Measurements from ENCODE around the gene APOBEC3G.

APOBEC3G gene

DNA sequence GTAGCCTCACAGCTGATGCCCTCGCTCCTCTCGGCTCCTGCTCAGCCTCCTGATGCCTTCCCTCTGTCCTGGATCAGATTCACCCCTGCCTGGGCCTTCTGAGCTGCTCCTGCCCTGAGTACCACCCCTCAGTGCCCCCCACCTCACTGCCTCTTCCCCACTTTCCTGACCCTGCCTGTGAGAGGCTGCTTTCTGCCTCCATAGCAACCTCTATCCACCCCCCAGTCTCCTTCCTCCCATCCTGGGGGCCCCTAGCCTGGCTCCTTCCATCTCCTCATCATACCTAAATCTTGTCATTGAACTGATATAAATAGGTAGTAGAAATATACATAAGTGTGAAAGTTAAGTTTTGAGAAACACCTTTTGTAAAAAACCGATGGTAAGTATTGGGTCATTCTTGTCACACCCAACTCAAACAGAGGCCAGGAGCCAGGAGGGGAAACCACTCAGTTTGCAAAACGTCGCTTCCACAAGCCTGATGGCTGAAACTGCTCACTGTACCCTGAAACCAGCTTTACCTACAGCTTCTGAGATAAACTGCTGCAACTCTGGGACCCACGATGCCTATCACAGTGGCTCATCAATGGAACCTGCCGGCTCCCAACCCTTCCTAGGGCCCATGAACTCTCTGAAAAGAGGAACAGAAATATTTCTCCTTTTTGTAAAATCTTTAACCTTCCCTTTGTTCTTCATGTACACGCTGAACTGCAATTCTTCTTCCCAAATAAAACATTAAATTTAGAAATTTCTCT, 15.2 kb downstream of the APOBEC3G start:
- WGBS, 2 donors (ENCODE audit: extremely low coverage in 2 of 2, insufficient read length in 2 of 2, insufficient replicate concordance in 1 of 2): no CpG with 5 or more reads among the region's 8 CpGs
- peak overlapping the region; percentile 30 for H2BK12ac ChIP-seq (ENCODE audit: low read length)
- peaks cover 13 to 20% of the 10 kb centered on the region in 2 donors for H3K4me1 ChIP-seq (ENCODE audit: control insufficient read depth in 2 of 2, insufficient read depth in 1 of 2, low read depth in 1 of 2, low read length in 2 of 2)
- H3K4ac ChIP-seq (ENCODE audit: low read length): no peak overlapping the region
- peak overlapping the region; percentile 42 for H2BK5ac ChIP-seq (ENCODE audit: low read length)
- H4K8ac ChIP-seq (ENCODE audit: low read depth, low read length): no peak overlapping the region
- H3K4me3 ChIP-seq (ENCODE audit: low read length in 2 of 2): no peak overlapping the region
- H3K27me3 ChIP-seq (ENCODE audit: control insufficient read depth in 3 of 3, insufficient read depth in 3 of 3, low read depth in 1 of 3, low read length in 3 of 3): peaks cover 0 to 34% (median 0%) of the 10 kb centered on the region in 3 experiments
- H3K14ac ChIP-seq (ENCODE audit: low read length): no peak overlapping the region
- H2AFZ ChIP-seq (ENCODE audit: low read length): no peak overlapping the region
- no peaks in the 10 kb centered on the region for H3K79me1 ChIP-seq (ENCODE audit: low read depth, low read length)
- no peak overlapping the region for H3K9ac ChIP-seq (ENCODE audit: low read depth, low read length, poor library complexity)
- H3K36me3 ChIP-seq (replicated peaks in 1 of 2; ENCODE audit: control insufficient read depth in 2 of 2, insufficient read depth in 2 of 2, low read length in 2 of 2): no peaks in the 10 kb centered on the region
- H2AK5ac ChIP-seq (ENCODE audit: low read depth, low read length): peak overlapping the region; percentile 96
- H3K18ac ChIP-seq (ENCODE audit: low read length): peak overlapping the region; percentile 6
- H3K27ac ChIP-seq (replicated peaks; ENCODE audit: low read length): no peak overlapping the region
- H2BK120ac ChIP-seq (ENCODE audit: low read depth, low read length): no peak overlapping the region
- no peak for DNase-seq (ENCODE audit: low spot score)
- H3K9me3 ChIP-seq (replicated peaks in 1 of 2; ENCODE audit: control insufficient read depth in 2 of 2, insufficient read depth in 1 of 2, low read depth in 1 of 2, low read length in 2 of 2): no peaks in the 10 kb centered on the region
- H2BK15ac ChIP-seq (ENCODE audit: low read length): peak overlapping the region; percentile 38
- H4K91ac ChIP-seq (ENCODE audit: low read depth, low read length, poor library complexity): no peak overlapping the region
- no peak overlapping the region for H3K4me2 ChIP-seq (ENCODE audit: insufficient read depth, low read length, poor library complexity, severe bottlenecking)
- no peak overlapping the region for H3K23ac ChIP-seq (ENCODE audit: low read depth, low read length, poor library complexity)

DNA sequence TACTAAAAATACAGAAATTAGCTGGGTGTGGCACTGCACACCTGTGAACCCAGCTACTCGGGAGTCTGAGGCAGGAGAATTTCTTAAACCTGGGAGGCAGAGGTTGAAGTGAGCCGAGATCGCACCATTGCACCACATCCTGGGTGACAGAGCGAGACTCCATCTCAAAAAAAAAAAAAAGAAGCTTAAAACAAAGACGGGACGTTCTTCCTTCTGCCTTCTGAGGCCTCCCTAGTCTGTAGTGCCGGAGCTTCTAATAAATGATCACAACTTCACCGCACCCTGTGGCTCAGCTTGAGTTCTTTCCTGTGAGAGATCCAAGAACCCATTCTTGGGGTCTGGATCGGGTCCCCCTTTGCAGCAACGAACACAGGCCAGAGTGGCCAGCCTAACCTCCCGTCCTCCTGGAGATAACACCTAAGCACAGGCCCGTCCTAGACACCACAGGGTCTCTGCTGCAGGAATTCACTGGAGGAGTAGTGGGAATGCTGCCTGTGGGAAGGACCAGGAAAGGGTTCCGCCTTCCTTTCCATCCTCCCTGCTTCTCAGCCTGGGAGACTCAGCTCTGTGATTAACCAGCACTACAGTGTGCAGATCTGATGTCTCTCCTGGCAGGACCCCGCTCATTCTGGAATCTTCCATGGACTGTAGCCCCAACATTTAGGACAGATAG, 17.8 kb downstream of the APOBEC3G start:
- no peaks in the 10 kb centered on the region for H3K36me3 ChIP-seq (replicated peaks in 1 of 2; ENCODE audit: control insufficient read depth in 2 of 2, insufficient read depth in 2 of 2, low read length in 2 of 2)

DNA sequence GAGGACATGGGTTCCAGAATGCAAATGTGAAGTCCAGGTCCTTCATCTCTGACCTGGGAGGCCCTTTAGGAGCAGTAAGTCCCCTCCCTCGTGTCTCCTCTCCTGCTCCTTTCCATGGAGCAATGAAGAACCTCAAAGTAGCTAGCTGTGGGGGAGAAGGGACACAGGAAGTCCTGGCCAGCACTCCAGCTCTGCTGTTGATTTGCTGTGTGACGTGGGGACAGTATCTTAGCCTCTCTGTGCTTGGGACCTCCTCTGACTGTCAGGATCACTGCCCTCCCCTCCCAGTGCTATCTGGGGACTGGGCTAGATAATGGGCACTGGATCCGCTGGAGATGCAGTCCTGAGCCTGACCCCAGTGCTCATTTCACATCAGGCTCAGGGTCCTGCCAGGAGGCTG, 18.9 kb downstream of the APOBEC3G start:
- H3K9me3 ChIP-seq (replicated peaks in 1 of 2; ENCODE audit: control insufficient read depth in 2 of 2, insufficient read depth in 1 of 2, low read depth in 1 of 2, low read length in 2 of 2): no peaks in the 10 kb centered on the region
- H3K14ac ChIP-seq (ENCODE audit: low read length): no peak overlapping the region
- H2AK5ac ChIP-seq (ENCODE audit: low read depth, low read length): peak overlapping the region; percentile 98
- no peak overlapping the region for H3K9ac ChIP-seq (ENCODE audit: low read depth, low read length, poor library complexity)
- H4K8ac ChIP-seq (ENCODE audit: low read depth, low read length): no peak overlapping the region
- DNase-seq (ENCODE audit: low spot score): no peak
- no CpG with 5 or more reads among the region's 3 CpGs for WGBS, 2 donors (ENCODE audit: extremely low coverage in 2 of 2, insufficient read length in 2 of 2, insufficient replicate concordance in 1 of 2)
- no peak overlapping the region for H3K4ac ChIP-seq (ENCODE audit: low read length)
- H3K23ac ChIP-seq (ENCODE audit: low read depth, low read length, poor library complexity): no peak overlapping the region
- peak overlapping the region; percentile 53 for H4K91ac ChIP-seq (ENCODE audit: low read depth, low read length, poor library complexity)
- peak overlapping the region; percentile 45 for H2BK15ac ChIP-seq (ENCODE audit: low read length)
- peak overlapping the region; percentile 85 for H2BK5ac ChIP-seq (ENCODE audit: low read length)
- H3K18ac ChIP-seq (ENCODE audit: low read length): peak overlapping the region; percentile 18
- peaks cover 16 to 19% of the 10 kb centered on the region in 2 donors for H3K4me1 ChIP-seq (ENCODE audit: control insufficient read depth in 2 of 2, insufficient read depth in 1 of 2, low read depth in 1 of 2, low read length in 2 of 2)
- no peaks in the 10 kb centered on the region for H3K36me3 ChIP-seq (replicated peaks in 1 of 2; ENCODE audit: control insufficient read depth in 2 of 2, insufficient read depth in 2 of 2, low read length in 2 of 2)
- no peaks in the 10 kb centered on the region for H3K79me1 ChIP-seq (ENCODE audit: low read depth, low read length)
- peak overlapping the region; percentile 80 for H2BK12ac ChIP-seq (ENCODE audit: low read length)
- peaks cover 0 to 23% (median 0%) of the 10 kb centered on the region in 3 experiments for H3K27me3 ChIP-seq (ENCODE audit: control insufficient read depth in 3 of 3, insufficient read depth in 3 of 3, low read depth in 1 of 3, low read length in 3 of 3)
- H2AFZ ChIP-seq (ENCODE audit: low read length): no peak overlapping the region
- H3K4me2 ChIP-seq (ENCODE audit: insufficient read depth, low read length, poor library complexity, severe bottlenecking): no peak overlapping the region
- no peak overlapping the region for H2BK120ac ChIP-seq (ENCODE audit: low read depth, low read length)
- H3K4me3 ChIP-seq (ENCODE audit: low read length in 2 of 2): no peak overlapping the region
- H3K27ac ChIP-seq (replicated peaks; ENCODE audit: low read length): no peak overlapping the region

More for the DNA sequence above, 17.8 kb downstream of the APOBEC3G start:
- Histone ChIP-seq H4K91ac (ENCODE audit: low read depth, low read length, poor library complexity) (no peak overlapping the region), H4K8ac (ENCODE audit: low read depth, low read length) (no peak overlapping the region), H3K18ac (ENCODE audit: low read length) (no peak overlapping the region), H3K14ac (ENCODE audit: low read length) (no peak overlapping the region), H3K23ac (ENCODE audit: low read depth, low read length, poor library complexity) (no peak overlapping the region), H3K4me1 (ENCODE audit: control insufficient read depth in 2 of 2, insufficient read depth in 1 of 2, low read depth in 1 of 2, low read length in 2 of 2) (peaks cover 16 to 19% of the 10 kb centered on the region in 2 donors), H2BK15ac (ENCODE audit: low read length) (no peak overlapping the region), H2BK5ac (ENCODE audit: low read length) (no peak overlapping the region), H3K4me2 (ENCODE audit: insufficient read depth, low read length, poor library complexity, severe bottlenecking) (no peak overlapping the region), H3K9me3 (replicated peaks in 1 of 2; ENCODE audit: control insufficient read depth in 2 of 2, insufficient read depth in 1 of 2, low read depth in 1 of 2, low read length in 2 of 2) (no peaks in the 10 kb centered on the region), H2AK5ac (ENCODE audit: low read depth, low read length) (peak overlapping the region; percentile 14), H3K9ac (ENCODE audit: low read depth, low read length, poor library complexity) (no peak overlapping the region), H3K4me3 (ENCODE audit: low read length in 2 of 2) (no peak overlapping the region), H3K79me1 (ENCODE audit: low read depth, low read length) (no peaks in the 10 kb centered on the region), H3K27ac (replicated peaks; ENCODE audit: low read length) (no peak overlapping the region), H2AFZ (ENCODE audit: low read length) (no peak overlapping the region), H2BK12ac (ENCODE audit: low read length) (peak overlapping the region; percentile 8), H3K4ac (ENCODE audit: low read length) (no peak overlapping the region), H2BK120ac (ENCODE audit: low read depth, low read length) (no peak overlapping the region), H3K27me3 (ENCODE audit: control insufficient read depth in 3 of 3, insufficient read depth in 3 of 3, low read depth in 1 of 3, low read length in 3 of 3) (peaks cover 0 to 32% (median 0%) of the 10 kb centered on the region in 3 experiments)
- no CpG with 5 or more reads among the region's 14 CpGs for WGBS, 2 donors (ENCODE audit: extremely low coverage in 2 of 2, insufficient read length in 2 of 2, insufficient replicate concordance in 1 of 2)
- DNase-seq (ENCODE audit: low spot score): no peak
